GM21717 (cell line): ENCODE measurements around the gene ABCC1.
"Not testable (repeated sequence)": the region's sequence is repeated elsewhere in the genome, so short reads cannot be mapped to it uniquely, and the experiment has no call there.

Source experiments
- ATAC-seq: cut with Tn5 transposase; IDR thresholded peaks from one replicate; pipeline ENCODE4 v1.9.1; 2021; ENCODE audit warnings: mild to moderate bottlenecking, moderate library complexity; ENCODE audit not compliant: unreplicated experiment

Gene ABCC1

DNA sequence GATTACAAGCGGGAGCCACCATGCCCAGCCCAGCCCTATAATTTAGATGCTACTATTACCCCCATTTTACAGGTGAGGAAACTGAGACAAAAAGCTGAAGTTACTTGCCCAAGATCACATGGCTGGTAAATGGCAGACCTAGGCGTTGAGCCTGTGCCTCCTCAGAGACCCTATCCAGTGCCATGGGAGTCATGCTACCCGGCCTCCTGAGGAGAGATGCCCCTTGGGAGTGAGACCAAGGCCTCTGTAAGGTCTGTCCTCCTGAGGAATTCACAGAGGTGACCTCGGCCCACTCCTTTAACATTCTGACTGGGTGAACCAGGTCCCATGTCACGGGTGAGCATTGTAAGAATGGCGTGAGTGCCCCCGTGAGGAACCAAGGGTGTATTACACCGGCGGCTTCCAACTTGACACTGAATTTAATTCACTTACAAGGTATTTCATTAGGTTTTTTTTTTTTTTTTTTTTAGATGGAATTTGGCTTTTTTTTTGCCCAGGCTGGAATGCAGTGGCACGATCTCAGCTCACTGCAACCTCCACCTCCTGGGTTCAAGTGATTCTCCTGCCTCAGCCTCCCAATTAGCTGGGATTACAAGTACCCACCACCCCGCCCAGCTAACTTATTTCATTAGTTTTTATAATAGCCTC lies 178.2 kb downstream of the ABCC1 start:
- ATAC-seq = no peak

DNA sequence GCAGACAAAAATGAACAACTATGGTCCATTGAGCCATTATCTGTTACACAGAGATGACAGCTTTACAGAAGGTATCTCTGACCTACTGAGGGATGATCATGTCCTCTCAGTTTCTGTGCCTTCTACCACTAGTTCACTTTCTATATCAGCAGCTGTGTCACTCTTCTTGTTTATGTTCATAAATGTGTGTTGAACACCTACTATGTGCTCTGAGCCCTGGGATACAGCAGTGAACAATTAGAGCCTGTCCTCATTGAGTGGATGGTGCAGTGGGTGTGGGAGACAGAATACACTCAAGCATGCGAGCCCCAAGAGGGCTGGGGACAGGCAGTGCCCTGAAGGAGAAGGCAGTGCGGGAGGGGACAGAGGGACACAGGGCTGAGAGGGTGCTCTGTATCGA lies 181.8 kb downstream of the ABCC1 start:
- ATAC-seq = no peak

DNA sequence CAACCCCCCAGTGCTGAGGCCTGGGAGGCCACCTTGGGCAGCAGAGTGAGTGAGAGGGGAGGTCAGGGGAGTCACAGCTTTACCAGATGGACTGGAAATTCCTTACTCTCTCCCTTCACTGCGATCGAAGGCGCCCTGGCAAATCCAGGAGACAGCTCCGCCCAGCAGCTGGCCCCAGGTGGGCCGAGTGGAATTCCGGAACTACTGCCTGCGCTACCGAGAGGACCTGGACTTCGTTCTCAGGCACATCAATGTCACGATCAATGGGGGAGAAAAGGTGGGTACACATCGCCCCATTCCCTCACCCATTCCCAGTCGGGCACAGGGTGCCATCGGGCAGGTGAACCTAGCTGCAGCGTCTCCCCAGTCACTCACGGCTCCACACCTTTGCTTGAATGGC lies 182.2 kb downstream of the ABCC1 start:
- no peak for ATAC-seq

DNA sequence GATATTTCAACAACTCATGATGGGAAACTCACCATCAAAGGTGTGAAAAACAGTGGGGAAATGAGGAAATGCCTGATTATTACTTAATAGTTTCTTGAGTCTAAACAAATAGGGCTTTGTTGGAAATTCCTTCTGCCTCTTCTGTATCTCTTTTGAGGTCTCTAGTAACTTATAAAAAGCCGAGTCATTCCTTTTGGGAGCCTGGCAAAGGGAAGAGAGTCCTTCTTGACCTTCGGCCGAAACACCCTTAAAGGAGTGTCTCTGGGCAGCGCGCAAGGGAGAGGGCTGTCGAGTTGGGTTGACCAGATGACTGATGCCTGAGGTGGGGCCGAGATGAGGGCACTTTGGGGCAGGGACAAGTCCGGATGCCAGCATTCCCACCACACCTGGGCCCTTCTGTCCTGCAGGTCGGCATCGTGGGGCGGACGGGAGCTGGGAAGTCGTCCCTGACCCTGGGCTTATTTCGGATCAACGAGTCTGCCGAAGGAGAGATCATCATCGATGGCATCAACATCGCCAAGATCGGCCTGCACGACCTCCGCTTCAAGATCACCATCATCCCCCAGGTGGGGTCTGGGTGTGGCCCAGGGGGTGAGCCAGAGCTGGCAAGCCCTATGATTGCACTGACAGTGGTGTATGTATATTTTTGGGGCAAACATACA lies 184.7 kb downstream of the ABCC1 start:
- ATAC-seq = no peak

DNA sequence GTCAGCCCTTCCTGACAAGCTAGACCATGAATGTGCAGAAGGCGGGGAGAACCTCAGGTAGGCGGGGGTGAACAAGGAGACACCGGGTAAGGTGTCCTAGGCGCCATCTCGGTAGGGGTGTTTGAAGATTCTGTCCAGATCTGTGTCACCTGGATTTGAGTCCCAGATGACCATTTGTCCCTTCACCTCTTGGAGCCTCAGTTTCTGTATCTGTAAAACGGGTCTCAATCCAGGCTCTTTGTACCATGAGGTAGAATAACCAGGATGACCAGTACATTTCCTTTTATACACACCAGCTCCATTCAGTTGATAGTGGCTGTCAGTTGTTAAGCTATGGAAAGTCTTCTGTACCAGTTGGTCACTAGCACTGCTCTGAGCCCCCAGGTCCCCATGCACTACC lies 187.2 kb downstream of the ABCC1 start:
- no peak for ATAC-seq

DNA sequence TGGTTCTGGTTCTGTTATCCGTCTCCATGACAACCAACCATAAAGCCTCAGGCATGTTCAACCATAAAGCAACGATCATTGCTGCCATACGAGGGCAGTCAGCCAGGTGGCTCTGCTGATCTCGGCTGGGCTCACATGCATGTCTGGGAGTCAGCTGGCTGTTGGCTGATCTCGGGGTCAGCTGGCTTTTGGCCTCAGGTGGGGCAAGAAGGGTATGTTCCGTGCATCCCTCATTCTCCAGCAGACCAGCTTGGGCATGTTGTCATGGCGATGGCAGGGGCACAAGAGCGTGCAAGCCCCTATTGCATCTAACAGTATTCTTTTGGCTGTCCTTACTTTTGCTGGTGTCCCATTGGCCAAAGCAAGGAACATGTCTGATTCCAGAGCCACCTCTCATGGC lies 187.7 kb downstream of the ABCC1 start:
- no peak for ATAC-seq

DNA sequence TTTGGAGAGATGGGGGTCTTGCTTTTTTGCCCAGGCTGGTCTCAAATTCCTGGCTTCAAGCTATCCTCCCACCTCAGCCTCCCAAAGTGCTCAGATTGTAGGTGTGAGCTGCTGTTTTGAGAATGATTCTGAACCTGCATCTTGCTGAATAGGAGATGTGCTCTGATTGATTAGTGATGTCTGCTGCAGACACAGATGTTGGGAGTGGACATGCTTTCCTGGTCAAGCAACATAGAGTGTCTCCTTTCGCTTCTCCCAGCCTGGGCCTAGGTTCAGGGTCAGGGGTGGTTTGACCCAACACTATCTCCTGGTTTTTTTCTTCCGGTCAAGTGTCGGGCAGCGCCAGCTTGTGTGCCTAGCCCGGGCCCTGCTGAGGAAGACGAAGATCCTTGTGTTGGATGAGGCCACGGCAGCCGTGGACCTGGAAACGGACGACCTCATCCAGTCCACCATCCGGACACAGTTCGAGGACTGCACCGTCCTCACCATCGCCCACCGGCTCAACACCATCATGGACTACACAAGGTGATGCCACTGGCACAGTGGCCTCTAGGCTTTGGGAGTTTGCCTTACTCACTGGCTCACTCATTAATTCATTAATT lies 188.7 kb downstream of the ABCC1 start:
- ATAC-seq = no peak

DNA sequence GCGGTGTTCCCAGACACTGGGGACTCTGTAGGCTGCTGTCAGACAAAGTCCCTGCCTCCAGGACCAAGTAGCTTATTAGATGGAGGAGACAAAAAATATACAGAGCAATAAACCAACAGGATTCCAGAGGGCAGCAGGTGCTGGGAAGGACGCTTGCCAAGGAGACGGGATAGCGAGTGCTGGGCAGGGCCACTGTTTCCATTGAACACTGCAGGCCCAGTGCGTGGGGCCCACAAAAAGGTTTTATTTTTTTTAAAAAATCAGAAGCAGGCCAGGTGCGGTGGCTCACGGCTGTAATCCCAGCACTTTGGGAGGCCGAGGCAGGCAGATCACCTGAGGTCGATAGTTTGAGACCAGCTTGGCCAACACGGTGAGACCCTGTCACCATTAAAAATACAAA lies 189.6 kb downstream of the ABCC1 start:
- ATAC-seq = no peak

DNA sequence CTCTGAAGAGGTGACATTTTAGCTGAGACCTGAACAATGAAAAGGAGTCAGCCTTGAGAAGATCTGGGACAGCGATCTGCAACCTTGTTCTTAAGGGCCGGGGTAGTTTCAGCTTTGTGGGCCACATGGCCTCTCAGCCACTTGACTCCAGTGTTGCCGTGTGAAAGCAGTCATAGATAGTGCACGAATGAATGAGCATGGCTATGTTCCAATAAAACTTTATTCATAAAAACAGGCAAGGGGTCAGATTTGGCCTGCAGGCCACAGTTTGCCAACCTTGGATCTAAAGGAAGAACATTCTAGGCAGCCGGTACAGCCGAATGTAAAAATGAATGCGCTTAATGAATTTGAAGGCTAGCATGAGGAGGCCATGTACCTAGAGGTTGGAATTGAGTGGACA lies 190.4 kb downstream of the ABCC1 start:
- ATAC-seq = no peak

DNA sequence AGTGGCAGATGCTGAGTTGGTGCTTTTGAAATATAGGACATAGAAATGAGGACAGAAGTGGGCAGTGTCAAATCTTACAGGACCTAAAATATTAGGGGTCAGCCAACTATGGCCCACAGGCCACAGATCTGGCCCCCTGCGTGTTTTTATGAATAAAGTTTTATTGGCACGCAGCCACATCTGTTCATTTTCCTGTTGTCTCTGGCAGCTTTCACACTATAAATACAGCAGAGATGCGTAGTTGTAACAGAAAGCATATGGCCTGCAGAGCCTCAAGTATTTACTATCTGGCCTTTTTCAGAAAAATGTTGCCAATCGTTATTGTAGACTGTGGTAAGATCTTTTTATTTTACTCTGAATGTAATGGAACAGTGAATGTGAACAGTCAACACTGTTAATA lies 191.1 kb downstream of the ABCC1 start:
- ATAC-seq = no peak

DNA sequence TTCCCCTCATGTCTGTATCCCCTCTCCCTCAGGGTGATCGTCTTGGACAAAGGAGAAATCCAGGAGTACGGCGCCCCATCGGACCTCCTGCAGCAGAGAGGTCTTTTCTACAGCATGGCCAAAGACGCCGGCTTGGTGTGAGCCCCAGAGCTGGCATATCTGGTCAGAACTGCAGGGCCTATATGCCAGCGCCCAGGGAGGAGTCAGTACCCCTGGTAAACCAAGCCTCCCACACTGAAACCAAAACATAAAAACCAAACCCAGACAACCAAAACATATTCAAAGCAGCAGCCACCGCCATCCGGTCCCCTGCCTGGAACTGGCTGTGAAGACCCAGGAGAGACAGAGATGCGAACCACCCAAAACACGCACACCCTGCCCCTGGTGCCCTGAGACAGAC lies 191.7 kb downstream of the ABCC1 start:
- no peak for ATAC-seq

DNA sequence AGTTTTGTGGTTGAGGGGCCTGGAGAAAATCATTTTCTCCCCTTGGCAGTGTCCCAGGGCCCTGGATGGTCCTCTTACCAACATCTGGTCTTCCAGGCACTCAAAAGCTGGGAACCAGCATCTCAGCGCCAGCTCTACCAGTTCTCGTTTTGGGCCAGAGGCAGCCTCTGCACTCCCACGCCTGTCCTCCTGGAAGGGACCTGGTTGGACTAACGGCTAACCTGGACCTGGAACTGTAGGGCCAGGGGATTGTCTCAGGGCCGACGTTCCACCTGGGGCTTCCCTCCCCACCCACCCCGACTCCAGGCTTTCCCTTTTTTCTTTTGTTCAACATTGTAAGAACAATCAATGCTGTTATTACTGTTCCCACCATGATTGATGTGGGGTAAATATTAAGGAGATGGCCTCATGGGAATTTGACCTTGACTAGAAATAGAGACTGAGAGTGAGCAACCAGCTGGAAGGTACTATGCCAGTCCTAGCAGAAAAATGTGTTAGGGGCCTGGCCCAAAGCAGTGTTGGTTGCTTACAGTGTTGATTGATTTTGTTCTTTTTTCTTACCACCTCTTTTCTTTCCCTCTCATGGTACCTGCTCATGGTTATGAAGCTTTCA lies 192.5 kb downstream of the ABCC1 start:
- ATAC-seq = no peak

DNA sequence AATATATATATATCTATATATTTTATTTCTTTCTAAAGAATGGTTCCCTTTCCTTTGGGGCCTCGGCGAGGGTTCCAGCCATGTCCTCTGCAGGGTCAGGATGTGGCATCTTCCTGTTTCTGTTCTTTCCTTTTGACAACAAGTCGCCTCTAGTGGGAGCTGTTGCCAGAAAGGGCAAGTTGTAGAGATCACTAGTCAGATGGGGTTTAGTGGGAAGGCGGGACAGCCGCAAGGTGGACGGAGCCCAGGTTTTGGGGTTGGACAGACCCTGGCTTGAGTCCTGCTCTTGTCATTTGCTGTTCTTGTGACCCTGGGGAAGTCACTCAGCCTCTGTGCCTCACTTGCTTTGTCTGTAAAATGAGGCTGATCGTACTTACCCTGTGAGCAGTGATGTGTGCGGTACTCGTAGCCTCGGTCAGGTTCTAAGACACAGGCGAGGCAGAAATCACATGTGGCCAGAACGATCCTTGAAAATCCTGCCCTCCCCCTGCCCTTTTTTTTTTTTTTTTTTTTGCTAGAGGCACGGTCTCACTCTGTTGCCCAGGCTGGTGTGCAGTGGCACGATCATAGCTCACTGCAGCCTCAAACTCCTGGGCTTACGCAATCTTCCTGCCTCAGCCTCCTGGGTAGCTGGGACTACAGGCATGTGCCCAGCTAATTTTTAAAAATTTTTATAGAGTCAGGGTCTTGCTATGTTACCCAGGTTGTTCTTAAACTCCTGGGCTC lies 193.8 kb downstream of the ABCC1 start:
- no peak for ATAC-seq

DNA sequence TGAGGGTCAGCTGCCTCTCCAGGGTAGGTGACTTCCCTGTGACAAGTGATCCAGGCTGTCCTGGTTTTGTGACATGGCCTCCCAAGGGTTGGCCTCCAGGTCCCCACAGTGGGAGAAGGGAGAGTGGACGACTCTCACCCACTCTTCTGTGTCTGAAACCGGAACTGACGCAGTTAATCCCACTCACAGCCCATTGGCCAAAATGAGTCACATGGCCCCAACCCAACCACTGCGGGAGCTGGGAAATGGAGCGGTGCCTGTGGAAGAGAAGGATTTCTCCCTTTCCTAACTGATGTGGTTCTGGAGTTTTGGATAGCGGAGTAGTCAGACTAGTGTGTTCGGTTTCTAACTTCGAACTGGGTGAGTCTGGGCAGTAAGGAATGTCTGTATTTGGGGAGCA lies 194.5 kb downstream of the ABCC1 start:
- ATAC-seq = no peak

DNA sequence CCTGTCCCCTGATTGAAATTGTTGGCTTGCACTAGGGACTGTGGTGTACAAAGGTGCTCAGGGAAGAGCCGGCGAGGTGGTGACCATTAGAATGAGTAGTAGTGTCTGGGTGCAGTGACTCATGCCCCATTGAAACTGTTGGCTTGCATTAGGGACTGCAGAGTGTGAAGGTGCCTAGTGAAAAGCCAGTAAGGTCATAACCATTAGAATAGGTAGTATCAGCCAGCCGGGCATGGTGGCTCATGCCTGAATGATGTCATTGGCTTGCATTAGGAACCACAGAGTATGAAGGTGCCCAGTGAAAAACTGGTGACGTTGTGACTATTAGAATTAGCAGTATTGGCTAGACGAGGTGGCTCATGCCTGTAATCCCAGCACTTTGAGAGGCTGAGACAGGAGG lies 195.0 kb downstream of the ABCC1 start:
- ATAC-seq = no peak

DNA sequence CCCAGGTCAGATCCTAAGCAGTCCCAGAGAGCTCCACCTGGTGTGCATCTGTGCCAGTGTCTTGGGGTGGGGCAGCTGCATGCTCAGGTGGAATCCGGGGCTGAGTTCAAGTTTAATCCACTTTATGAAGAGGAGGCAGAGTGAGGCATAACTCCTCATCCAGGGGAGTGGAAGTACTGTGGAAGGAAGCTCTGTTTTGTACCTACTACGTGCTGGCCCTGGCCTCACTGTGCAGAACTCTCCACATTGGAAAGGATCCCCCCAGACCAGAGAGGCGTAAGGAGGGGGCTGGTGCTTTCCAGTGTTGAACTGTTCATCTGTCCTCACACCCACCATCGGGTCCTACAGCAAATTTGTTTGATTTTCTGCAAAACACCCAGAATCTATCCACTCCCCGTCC lies 195.9 kb downstream of the ABCC1 start:
- ATAC-seq = no peak

DNA sequence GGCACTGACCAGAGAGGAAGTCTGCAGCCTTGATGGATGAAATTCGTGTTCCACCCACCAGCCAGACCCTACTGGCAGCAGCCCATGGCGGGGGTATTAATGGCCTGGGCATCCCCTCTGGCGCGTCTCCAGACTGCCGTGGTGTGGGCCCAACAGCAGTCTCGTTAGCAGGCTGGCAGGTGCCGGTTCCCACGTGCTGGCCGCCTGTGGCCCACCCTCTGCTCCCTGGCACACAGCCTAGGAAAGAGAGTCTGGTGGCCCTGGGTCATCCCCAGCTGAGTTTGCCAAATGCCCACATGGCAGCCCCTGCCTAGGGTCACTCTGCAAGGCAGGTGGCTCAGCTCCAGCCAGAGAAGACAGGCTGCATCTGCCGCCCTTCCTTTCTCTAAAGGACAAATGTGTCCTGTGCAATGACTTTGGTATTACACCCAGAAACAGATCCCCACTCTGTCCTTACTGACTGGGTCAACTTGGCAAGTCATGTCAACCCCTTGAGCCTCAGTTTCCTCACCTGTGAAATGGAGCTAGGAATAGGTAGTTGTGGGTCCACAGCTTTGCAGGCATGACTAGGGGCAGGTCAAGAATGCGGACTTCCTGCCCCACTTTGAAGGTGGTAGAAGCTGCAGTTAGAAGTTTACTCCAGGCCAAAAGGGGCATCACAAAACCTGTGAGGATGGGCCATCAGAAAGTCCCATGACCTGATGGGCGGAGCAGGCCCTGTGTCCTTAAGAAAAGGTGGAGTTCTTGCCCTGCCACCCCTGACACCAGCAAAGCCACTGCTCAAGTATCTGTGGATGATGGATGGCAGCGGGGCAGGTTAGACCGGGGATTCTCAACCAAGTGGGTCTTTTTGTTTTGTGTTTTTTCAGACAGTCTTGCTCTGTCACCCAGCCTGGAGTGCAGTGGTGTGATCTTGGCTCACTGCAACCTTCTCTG lies 197.2 kb downstream of the ABCC1 start:
- no peak for ATAC-seq

DNA sequence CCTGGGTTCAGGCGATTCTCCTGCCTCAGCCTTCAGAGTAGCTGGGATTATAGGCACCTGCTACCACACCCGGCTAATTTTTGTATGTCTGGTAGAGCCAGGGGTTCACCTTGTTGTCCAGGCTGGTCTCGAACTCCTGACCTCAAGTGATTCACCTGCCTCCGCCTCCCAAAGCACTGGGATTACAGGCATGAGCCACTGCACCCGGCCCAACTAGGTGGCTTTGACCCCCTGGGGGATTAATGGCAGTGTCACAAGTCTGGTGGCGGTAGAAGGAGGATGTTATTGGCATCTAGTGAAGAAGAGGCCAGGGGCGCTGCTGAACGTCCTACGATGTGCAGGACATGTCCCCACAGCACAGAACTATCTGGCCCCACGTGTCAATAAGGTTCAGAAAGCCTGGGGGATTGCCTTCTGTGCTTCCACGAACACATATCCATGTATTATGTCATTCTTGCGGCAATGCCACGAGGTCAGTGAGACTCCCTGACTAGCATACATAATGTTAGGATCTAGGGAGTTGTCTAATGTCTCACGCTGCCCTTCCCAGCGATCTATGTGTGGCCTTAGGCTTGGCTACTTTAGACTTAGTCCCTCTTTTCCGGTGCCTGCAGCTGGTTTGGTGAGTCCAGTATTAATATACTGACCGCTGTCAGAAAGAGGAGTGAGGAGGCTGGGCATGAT lies 198.0 kb downstream of the ABCC1 start:
- ATAC-seq = no peak

DNA sequence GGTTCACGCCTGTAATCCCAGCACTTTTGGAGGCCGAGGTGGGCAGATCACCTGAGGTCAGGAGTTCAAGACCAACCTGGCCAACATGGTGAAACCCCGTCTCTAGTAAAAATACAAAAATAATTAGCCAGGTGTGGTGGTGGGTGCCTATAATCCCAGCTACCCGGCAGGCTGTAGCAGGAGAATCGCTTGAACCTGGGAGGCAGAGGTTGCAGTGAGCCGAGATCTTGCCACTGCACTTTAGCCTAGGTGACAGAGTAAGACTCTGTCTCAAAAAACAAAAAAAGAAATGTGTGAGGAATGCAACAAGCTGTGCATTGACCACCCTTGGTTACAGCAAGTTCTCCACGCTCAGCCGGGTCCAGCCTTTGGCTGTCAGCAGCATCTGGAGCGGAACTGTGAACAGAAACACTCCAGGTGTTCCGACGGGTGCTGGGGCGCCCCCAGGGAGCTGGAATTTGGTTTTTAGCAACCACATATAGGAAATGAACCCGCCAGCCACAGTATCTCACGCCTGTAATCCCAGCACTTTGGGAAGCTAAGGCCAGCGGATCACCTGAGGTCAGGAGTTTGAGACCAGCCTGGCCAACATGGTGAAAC lies 198.7 kb downstream of the ABCC1 start:
- not testable (repeated sequence) for ATAC-seq
